GM23338 (cell line): ENCODE results near the gene TNFSF13. TPM values are rescaled to one million over a fixed set of nuclear protein-coding genes. Genes with fewer than 3 reads are reported as not detected.

Experiments
- ATAC-seq: fragments of 200-7000 bp; cut with Tn5 transposase; 3 replicates; pipeline ENCODE4 v1.9.1; 2020
- DNase-seq: peaks from one replicate; pipeline ENCODE4 v3.0.0-alpha.2; 2015; ENCODE audit warnings: low spot score
- H2AFZ ChIP-seq: fragments of 200-600 bp; sonication (generic); 2 replicates; pipeline ENCODE4 v1.8.0; 2016; ENCODE audit warnings: antibody characterized with exemption, mild to moderate bottlenecking, moderate library complexity
- H3F3A ChIP-seq: fragments of 200-600 bp; sonication (generic); replicated peaks from 2 replicates; pipeline ENCODE4 v1.8.0; 2017; ENCODE audit warnings: antibody characterized with exemption, mixed run types, low read depth
- H3K27ac ChIP-seq: fragments of 200-600 bp; sonication (generic); 2 replicates; pipeline ENCODE4 v1.6.1; 2016; ENCODE audit warnings: low read depth
- H3K27me3 ChIP-seq: fragments of 200-600 bp; sonication (generic); 2 replicates; pipeline ENCODE4 v1.8.0; 2016; ENCODE audit warnings: mild to moderate bottlenecking, mixed run types, moderate library complexity; ENCODE audit not compliant: insufficient read depth
- H3K36me3 ChIP-seq: fragments of 200-600 bp; sonication (generic); 2 replicates; pipeline ENCODE4 v1.8.0; 2016; ENCODE audit warnings: mild to moderate bottlenecking; ENCODE audit not compliant: insufficient read depth
- H3K4me1 ChIP-seq: fragments of 200-600 bp; sonication (generic); 2 replicates; pipeline ENCODE4 v1.8.0; 2016; ENCODE audit warnings: mild to moderate bottlenecking, moderate library complexity; ENCODE audit not compliant: insufficient read depth
- H3K4me2 ChIP-seq: fragments of 200-600 bp; sonication (generic); 2 replicates; pipeline ENCODE4 v1.7.1; 2017; ENCODE audit warnings: mixed run types
- H3K4me3 ChIP-seq: fragments of 200-600 bp; sonication (generic); 2 replicates; pipeline ENCODE4 v1.6.1; 2016; ENCODE audit warnings: mixed run types
- H3K79me2 ChIP-seq: fragments of 200-600 bp; sonication (generic); replicated peaks from 2 replicates; pipeline ENCODE4 v1.8.0; 2017; ENCODE audit warnings: mild to moderate bottlenecking; ENCODE audit not compliant: insufficient read depth
- H3K9me2 ChIP-seq: fragments of 200-600 bp; sonication (generic); 2 replicates; pipeline ENCODE4 v1.8.0; 2017; ENCODE audit not compliant: insufficient read depth
- H4K20me1 ChIP-seq: fragments of 200-600 bp; sonication (generic); replicated peaks from 2 replicates; pipeline ENCODE4 v1.8.0; 2017; ENCODE audit warnings: mild to moderate bottlenecking; ENCODE audit not compliant: insufficient read depth
- H3K27ac Mint-ChIP-seq: 2 replicates; pipeline ENCODE4 v1.8.0; 2020; ENCODE audit warnings: inconsistent platforms, mild to moderate bottlenecking, moderate library complexity, mixed read lengths
- H3K27me3 Mint-ChIP-seq: 3 replicates; pipeline ENCODE4 v1.8.0; 2022; ENCODE audit warnings: low read depth, mild to moderate bottlenecking, moderate library complexity, mixed read lengths, inconsistent platforms; ENCODE audit not compliant: insufficient read depth, poor library complexity
- H3K36me3 Mint-ChIP-seq: 3 replicates; pipeline ENCODE4 v1.8.0; 2021; ENCODE audit warnings: low read depth, mild to moderate bottlenecking, inconsistent platforms, moderate library complexity, mixed read lengths
- H3K4me1 Mint-ChIP-seq: 3 replicates; pipeline ENCODE4 v1.8.0; 2020; ENCODE audit warnings: mild to moderate bottlenecking, inconsistent platforms, mixed read lengths
- H3K4me3 Mint-ChIP-seq: 3 replicates; pipeline ENCODE4 v1.8.0; 2021; ENCODE audit warnings: moderate library complexity, mild to moderate bottlenecking, inconsistent platforms, mixed read lengths
- H3K9me3 Mint-ChIP-seq: 3 replicates; pipeline ENCODE4 v1.8.0; 2020; ENCODE audit warnings: moderate library complexity, mild to moderate bottlenecking, inconsistent platforms, mixed read lengths
- CREB1 ChIP-seq: fragments of 250-450 bp; sonication (Bioruptor Pico); IDR thresholded peaks from 2 replicates; pipeline ENCODE4 v1.5.0; 2020; ENCODE audit warnings: low read depth, mild to moderate bottlenecking, moderate library complexity
- polyA plus RNA-seq: library from polyadenylated mRNA; unstranded; fragments of >200 nt; fragmentation: Nextera tagmentation; extraction: Ambion mirVana; gene quantifications from 2 replicates; pipeline ENCODE4 v1.2.1, GENCODE V29; 2016
- total RNA-seq: library from RNA; depleted of rRNA; stranded (reverse); fragments of >200 nt; shearing (Covaris generic); gene quantifications from 2 replicates; pipeline ENCODE4 v1.2.3, GENCODE V29; 2014
- TF ChIP-seq, protein P1 (sequence below), 2 experiments: fragments of 200-600 bp in 1 of 2; sonication (generic) in 1 of 2; conservative IDR thresholded peaks; 2 replicates each; pipeline versions ENCODE4 v1.5.1 to v1.6.1; 2016 to 2017; ENCODE audit warnings: antibody characterized with exemption in 2 of 2, low read depth in 2 of 2, mild to moderate bottlenecking in 2 of 2, moderate library complexity in 1 of 2

TNFSF13 gene
- total and polyA plus RNA-seq, 2 experiments from 2014 or later = 2.2 TPM; not detected in 1

DNA sequence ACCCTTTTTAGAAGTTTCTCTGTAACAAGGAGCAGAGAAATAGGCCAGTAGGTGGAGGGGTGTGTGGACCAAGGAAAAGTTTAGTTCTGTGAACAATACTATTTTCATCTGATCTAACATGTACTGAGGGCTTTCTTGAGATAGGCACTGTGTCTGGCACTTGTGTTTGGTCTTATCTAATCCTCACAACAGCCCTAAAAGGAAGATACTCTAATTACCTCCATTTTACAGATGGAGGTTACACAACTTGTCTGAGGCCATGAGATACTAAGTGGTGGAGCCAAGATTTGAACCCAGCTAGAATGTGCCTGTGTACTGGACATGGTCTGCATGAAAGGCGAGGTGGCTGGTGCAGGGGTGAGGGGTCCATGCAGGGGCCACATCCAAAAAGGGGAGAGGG lies 5.2 kb upstream of the TNFSF13 start (continued):
- TF ChIP-seq, protein P1, sequence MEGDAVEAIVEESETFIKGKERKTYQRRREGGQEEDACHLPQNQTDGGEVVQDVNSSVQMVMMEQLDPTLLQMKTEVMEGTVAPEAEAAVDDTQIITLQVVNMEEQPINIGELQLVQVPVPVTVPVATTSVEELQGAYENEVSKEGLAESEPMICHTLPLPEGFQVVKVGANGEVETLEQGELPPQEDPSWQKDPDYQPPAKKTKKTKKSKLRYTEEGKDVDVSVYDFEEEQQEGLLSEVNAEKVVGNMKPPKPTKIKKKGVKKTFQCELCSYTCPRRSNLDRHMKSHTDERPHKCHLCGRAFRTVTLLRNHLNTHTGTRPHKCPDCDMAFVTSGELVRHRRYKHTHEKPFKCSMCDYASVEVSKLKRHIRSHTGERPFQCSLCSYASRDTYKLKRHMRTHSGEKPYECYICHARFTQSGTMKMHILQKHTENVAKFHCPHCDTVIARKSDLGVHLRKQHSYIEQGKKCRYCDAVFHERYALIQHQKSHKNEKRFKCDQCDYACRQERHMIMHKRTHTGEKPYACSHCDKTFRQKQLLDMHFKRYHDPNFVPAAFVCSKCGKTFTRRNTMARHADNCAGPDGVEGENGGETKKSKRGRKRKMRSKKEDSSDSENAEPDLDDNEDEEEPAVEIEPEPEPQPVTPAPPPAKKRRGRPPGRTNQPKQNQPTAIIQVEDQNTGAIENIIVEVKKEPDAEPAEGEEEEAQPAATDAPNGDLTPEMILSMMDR (conservative IDR thresholded peaks at IDR 0.05; ENCODE audit: low read depth in 2 of 2) = no peak

DNA sequence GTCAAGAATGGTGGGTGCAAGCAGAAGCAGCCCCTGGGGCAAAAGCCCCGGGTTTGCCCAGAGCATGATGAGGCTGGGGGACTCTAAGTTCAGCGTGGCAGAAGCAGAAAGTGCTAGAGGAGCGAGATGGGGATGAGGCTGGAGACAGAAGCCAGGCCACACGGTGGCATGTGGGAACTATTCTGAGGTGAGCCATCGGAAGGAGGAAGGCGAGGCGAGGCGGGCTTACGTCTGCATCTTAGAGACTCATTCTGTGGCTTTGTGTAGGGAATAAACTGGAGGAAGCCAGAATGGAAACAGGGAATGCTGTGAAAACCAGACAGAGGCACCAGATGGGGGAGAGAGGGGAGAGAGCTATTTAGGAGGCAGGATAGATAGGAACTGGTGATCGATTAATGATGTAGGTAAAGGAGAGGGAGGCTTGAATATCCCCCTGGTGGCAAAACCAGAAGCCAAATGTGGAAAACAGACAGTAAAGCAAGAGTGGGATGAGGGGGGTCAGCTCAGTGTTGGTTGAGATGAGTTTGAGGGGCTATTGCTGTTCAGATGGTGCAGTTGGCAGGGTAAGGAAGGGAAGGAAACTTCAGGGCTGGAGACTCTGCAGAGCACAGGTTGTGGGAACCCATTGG lies 3.1 kb upstream of the TNFSF13 start:
- Mint-ChIP-seq H3K9me3 (no peaks in the 10 kb centered on the region), H3K4me1 (peaks cover 45% of the 10 kb centered on the region), H3K27ac (no peak overlapping the region), H3K27me3 (peaks cover 21% of the 10 kb centered on the region), H3K36me3 (no peaks in the 10 kb centered on the region), H3K4me3 (peak overlapping the region; percentile 4; the same call in 2 of the 3 replicates)
- Histone ChIP-seq H3K4me2 (no peak overlapping the region), H3K4me1 (peaks cover 32% of the 10 kb centered on the region), H3K27ac (no peak overlapping the region), H3F3A (peaks cover 16% of the 10 kb centered on the region), H4K20me1 (no peaks in the 10 kb centered on the region), H3K27me3 (no peaks in the 10 kb centered on the region), H3K4me3 (no peak overlapping the region), H3K79me2 (no peaks in the 10 kb centered on the region), H2AFZ (no peak overlapping the region; the same call in 1 of the 2 replicates), H3K36me3 (no peaks in the 10 kb centered on the region), H3K9me2 (no peaks in the 10 kb centered on the region)
- ATAC-seq (peak; percentile 11), DNase-seq (peak; percentile 63)
- no peak for TF ChIP-seq CREB1 (CRISPR knock-in tag)
- TF ChIP-seq, protein P1 (conservative IDR thresholded peaks at IDR 0.05; ENCODE audit: low read depth in 2 of 2) = peak; percentile 52 to 57

DNA sequence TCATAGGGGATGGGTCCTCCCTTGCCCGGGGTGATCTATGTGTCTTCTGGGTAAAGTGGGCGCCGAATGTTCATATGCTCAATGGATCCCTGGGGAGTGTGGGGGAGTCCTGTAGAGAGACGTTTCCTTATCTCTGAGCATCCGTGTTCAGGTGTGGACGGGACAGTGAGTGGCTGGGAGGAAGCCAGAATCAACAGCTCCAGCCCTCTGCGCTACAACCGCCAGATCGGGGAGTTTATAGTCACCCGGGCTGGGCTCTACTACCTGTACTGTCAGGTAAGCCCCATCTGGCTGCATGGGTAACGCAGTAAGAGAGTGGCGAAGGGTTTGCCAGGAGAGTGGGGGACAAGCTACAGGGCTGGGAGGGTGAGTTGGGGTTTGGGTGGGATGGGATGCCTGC lies 1.9 kb upstream of the TNFSF13 start:
- Mint-ChIP-seq H3K9me3 (no peaks in the 10 kb centered on the region), H3K27ac (no peak overlapping the region), H3K36me3 (no peaks in the 10 kb centered on the region), H3K4me1 (peaks cover 50% of the 10 kb centered on the region), H3K4me3 (no peak overlapping the region), H3K27me3 (peaks cover 24% of the 10 kb centered on the region)
- Histone ChIP-seq H4K20me1 (no peaks in the 10 kb centered on the region), H3K79me2 (no peaks in the 10 kb centered on the region), H3K27me3 (no peaks in the 10 kb centered on the region), H3F3A (peaks cover 20% of the 10 kb centered on the region), H3K9me2 (no peaks in the 10 kb centered on the region), H2AFZ (no peak overlapping the region), H3K4me1 (peaks cover 37% of the 10 kb centered on the region), H3K4me2 (no peak overlapping the region; the same call in 1 of the 2 replicates), H3K27ac (no peak overlapping the region), H3K36me3 (no peaks in the 10 kb centered on the region), H3K4me3 (no peak overlapping the region)
- no peak for ATAC-seq
- TF ChIP-seq, protein P1 (conservative IDR thresholded peaks at IDR 0.05; ENCODE audit: low read depth in 2 of 2) = no peak
- no peak for DNase-seq
